NCI-H2029 treated with DMSO at 0.1 percent for 48 hours (cell line): ENCODE data around the gene CCDC186.

Source experiments
- DNase-seq: peaks from one replicate; lab custom pipeline; 2025; lab: John Stamatoyannopoulos, UW

CCDC186 gene

DNA sequence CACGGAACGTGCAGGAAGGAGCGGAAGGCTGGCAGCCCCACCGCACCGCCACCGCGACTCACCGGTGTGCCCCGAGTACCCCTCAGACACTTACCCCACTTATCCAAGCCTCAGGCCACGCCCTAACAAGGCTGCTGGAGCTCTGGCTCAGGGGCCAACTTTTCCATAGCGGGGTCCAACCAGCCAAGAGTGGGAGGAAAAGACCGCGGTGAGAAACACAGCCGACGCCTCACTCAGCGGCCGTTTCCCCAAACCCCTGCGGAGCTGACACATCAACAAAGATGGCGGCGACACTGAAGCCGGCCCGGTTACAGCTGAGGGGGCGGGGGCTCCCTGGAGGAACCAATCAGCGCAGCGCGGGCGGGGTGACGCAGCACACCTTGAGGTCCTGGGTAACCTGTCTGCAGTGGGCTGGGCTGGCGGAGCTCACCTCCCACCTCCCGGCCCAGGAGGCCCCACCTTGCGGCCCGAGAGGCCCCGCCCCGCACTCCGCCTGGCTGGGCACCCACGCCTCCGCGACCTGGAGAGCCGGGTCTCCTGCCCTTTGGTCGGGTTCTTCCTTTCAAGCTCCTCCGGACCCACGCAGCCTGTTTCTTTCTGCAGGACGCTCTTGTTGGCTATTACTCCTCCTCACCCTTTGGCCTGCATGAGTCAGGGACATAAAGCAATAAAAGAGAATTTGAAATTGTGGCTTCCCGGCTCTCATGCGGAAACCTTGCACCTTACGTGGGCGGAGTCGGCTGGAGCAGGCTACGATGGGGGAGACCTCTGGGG is at the start of gene CCDC186:
TSS of gene CCDC186 (minus strand) at position 283 of the 774 bp plus-strand sequence. CDS start 10,935 bp downstream, outside the sequence.
- peak; percentile 40 for DNase-seq

DNA sequence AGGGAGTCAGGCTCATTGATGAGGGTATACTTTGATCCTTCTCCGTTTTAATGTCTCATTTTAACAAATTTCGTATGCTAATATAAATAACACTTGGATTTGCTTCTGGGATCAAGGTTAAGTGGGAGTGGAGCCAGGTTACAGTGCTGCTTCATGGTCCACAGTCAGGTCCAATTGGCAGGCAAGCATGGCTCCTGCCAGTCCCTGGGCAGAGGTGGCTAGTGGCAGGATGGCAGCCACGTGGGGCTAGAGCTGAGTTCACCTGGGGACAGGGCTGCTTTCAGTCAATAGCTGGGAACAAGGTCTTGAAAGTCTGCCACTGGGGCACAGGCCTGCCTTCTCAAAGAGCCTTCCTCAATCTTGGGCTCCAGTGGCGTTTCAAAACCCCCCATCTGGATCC is 49.1 kb upstream of the CCDC186 start:
- DNase-seq, result no peak

DNA sequence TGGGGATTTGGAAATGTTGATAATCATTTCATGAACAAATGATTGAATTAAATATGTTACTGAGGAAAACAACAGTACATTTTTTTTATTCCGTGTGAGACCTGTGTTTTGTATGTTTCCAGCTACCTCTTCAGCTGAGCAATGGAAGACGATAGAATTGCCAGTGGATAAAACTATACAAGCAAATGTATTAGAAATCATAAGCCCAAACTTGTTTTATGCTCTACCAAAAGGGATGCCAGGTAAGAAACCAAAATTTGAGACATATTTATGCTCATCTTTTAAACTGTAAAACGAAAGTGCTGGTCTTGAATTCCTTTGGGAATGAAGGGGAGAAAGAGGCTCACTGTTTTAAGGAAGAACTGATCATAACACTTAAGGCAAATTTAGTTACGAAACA is 47.2 kb upstream of the CCDC186 start:
- no peak for DNase-seq

DNA sequence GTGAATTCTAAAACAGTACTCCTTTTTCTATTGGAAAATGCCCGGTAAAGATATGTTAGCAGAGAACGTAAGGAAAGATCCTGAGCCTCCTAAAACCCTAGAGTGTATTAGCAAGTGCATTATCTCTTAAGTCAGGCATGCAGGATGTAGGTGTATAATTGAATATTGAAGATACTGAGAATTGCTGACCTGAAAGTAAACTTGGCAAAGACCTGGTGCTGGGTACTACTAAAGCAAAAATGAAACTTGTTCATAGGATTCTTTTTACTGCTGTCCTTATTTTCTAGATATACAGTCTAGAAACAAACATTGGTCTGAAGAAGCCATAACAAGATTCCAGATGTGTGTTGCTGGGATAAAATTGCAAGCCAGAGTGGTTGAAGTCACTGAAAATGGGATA is 46.3 kb upstream of the CCDC186 start:
- no peak for DNase-seq

DNA sequence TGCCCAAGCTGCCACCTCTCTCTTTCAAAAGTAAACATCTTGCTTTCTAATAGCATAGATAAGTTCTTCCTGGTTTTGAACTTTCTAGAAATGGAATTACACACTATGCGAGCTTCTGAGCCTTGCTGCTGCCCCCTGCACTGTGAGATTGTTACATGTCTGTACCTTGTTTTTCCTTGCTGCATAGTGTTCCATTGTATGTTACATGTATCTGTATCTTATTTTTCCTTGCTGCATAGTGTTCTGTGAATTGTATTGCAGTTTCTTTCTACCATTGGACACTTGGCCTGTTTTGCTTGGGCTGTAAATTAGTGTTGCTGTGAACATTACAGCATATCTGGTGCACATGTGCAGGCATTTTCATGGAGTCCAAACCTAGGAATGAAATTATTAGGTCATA is 41.0 kb upstream of the CCDC186 start:
- no peak for DNase-seq

DNA sequence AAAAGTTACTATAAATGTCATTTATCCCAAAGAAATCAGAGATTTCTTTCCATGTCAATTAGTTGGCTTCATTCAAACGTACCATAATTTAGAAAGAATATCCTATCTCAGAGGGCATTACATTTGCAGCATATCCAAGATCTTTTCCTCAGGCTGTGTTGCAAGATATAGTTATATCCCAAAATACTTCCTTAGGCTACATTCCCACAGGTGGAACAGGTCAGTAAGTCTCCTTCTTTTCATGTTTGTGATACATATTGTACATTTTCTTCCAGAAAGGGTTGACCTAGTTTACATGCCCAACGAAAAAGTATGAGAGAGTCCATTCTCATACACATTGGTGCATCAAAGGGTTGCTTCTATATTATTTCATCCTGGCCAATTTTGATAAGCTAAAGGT is 38.1 kb upstream of the CCDC186 start:
- no peak for DNase-seq

DNA sequence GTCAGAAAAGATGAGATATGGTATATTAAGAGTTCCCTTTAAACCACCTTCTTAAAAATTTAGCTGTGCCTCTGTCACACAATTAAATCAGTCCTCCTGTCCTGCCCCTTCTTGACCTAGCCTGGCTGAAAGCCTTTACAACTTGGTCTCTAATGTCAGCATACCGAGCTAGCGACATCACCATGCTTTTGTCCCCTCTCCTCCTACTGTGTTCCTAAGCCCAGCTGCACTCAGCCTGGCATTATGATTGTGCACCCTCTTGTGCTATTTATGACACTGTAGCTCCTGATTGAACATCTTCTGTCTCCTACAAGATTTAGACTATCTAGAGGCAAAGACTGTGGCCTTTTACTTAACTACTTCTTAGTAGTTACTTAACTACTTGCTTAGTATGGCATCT is 34.3 kb upstream of the CCDC186 start:
- no peak for DNase-seq

DNA sequence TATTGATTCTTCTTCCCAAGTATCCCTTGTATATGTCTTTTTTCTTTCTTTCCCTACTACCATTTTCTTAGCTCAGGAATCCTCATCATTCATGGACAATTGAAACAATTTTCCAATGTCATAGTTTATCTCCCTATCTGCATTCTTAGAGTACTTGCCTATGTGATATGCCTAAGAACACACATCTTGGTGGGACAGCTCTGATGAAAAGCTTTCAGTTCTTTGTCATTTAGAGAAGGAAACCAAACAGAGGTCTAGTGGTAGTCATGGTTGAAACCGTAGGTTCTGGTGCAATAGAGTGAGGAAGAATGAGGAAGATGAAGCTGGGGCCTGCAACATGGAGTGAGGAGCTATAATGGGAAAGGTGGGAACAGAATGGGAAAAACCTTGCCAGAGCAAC is 33.3 kb upstream of the CCDC186 start:
- DNase-seq, result no peak

DNA sequence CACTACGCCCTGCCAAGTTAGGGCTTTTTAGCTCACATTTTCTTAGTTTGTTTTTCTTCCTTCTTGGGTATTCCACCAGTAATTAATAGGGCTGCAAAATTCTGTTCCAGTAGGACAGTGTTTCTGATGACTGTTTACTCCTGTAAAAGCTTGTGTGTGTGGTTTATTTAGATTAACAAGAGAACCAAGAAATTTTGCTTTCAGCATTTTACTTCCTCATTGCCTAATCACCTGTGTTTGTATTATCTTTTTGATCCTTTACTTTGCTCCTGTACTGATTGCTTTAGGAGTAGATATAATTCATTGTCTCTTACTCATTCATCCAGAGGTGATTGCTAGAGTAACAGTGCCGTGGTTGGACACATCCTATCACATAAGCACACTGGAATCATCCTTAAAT is 32.9 kb upstream of the CCDC186 start:
- no peak for DNase-seq

DNA sequence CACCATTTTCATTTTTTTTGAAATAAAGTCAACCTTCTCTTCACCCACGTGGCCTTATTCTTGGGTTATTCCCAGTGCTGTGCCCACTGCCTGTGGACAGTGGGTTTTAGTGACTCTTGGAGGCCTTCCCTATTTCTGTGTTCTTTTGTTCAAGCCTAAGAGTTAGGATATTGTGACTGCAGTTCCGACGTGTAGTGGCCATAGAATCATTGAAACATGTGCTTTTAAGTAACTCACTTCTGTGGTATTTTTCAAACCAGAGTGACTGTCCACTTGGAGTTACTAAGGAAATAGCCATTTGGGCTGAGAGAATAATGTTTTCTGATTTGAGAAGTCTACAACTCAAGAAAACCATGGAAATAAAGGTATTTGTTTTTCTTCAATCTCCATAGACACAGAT is 28.8 kb upstream of the CCDC186 start:
- no peak for DNase-seq

DNA sequence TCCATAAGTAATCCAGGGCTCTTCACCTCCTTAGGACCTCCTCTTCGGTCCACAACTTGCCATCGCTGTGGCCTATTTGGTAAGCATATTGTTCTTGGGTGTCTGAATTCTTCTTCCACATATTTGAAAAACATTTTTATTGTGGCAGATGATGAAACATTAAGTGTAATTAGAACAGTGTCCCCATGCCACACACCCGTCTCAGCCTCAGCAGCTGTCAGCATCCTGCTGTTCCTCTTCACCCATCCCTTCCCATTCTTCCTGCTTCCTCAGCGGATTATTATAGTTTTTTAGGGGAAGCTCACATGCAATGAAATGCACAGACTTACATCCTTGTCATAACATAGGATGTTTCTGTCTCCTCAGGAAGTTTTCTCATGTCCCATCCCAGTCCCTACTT is 25.2 kb upstream of the CCDC186 start:
- DNase-seq, result no peak

DNA sequence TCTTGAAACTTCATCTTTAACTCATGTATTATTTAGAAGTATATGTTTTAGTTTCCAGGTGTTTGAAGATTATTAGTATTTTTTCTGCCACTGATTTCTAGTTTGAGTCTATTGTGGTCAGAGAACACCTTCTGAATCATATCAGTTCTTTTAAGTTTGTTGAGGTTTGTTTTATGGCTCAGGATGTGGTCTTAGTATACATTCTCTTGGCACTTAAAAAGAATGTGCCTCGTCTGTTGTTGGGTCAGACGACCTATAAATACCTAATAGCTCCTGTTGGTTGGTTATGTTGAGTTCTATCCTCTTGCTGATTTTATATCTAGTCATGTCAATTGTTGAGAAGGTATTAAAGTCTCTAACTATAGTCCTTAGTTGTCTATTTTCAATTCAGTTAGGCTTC is 21.1 kb upstream of the CCDC186 start:
- no peak for DNase-seq

DNA sequence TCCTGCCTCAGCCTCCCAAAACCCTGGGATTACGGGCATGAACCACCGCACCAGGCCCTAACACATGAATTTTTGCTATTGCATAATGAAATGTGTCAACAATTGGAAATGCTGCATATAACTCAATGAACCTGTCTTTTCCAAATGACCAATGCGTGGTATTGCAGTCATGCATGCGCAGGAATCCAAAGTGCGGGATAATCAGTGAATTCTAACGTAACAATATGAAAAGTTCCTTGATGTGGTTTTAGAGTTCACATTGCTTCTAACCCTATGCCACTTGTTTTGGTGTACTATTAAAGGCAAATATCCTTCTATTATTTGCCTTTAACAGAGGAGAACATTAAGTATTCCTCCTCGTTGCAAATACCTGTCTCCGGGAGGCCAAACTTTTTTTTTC is 15.7 kb upstream of the CCDC186 start:
- DNase-seq, result no peak

DNA sequence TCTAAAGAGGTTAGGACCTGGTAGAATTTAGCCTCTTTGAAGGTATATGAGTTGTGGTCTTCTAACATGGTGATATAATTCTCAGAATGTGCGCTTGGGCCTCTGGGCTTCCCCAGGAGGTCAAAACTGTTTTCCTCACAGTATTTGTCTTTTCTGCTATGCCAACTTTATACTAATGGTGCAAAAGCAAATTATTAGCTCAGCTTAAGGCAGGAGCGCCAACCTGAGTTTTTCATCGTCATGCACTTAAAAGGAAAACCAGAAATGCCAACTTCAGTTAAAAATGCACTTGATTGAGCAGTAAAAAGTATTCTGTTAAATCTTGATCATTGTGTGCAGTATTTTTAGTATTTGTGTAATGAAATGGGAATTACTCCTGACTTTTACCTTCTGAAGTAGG is 14.9 kb upstream of the CCDC186 start:
- no peak for DNase-seq

DNA sequence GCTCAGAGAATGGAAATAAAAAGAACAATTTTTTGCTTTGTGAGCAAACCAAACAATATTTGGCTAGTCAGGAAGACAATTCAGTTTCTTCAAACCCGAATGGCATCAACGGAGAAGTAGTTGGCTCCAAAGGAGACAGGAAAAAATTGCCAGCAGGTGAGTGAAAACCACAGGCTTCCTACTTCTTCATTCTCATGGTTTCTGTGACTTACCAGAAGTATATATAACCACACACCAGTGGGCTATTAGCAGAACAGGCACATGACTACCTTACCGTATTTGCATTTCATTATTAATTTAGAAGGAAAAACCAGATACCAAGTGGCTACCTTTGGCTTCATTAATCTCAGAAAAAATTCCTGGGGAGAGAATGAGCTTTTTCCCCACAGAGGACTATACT is 14.0 kb upstream of the CCDC186 start:
- no peak for DNase-seq

DNA sequence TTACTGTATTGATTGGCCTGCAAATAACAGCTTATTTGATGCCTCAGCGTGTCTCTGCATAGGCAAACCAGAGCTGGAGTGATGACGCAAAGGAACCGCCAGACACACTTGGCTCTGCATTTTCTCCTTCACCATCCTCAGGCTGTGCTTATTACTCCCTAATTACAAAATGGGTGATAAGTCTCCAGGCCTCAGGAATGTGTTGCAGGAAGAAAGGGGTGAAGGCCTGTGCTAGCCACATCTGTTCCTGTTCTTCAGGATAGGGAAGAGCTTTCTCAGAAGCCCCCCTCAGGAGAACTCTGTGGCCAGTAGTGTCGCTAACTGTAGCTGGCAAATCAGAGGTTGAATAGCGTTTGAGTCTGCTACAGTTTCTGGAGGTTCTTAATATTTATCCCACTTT is 10.3 kb upstream of the CCDC186 start:
- DNase-seq, result no peak

DNA sequence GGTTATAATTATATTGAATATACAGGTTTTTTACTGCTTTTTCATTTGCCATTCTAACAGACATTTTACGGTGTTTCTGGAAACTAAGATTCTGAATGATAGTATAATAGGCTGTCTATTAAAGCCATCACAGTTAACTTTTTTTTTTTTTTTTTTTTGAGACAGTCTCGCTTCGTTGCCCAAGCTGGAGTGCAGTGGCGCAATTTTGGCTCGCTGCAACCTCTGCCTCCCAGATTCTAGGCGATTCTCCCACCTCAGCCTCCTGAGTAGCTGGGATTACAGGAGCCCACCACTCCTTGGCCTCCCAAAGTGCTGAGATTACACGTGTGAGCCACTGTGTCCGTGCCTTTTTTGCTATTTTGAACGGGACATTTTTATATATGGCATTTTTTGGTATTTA is 9.6 kb upstream of the CCDC186 start:
- DNase-seq, result no peak

DNA sequence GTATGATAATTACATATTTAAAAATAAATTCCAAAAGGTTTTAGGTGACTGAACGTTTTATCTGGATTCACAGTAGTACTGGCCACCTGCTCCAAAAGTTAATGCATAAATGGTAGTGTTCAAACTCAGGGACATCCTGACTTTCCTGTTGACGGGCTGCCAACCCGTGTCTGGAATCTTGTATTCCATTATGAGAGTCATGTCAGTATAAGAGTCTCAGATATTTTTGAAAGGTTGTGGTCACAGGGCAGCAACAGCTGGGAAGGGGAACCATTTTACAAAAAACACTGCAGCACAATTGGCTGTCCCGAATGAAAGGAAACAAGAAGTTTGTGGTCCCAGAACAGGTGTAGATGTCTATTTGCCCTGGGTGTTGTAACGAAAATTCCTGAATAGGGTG is 8.0 kb upstream of the CCDC186 start:
- no peak for DNase-seq

DNA sequence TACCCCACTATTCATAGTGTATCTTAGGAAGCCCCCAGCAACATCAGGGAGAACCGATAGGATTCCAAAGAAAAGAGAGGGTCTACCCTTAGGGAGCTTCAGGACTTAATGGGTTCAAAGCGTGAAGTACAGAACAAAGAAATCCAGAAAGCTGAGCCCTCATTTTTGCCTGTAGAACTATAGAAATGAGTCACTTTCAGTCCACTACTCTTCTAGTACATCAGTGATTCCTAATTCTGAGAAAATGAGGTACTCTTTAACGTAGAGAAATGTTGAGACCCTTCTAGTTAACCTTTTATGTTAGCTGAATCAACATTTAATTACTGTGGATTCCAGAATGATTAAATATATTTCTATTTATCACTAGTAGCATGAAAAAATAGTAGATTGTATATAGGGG is 6.9 kb upstream of the CCDC186 start:
- DNase-seq, result no peak

DNA sequence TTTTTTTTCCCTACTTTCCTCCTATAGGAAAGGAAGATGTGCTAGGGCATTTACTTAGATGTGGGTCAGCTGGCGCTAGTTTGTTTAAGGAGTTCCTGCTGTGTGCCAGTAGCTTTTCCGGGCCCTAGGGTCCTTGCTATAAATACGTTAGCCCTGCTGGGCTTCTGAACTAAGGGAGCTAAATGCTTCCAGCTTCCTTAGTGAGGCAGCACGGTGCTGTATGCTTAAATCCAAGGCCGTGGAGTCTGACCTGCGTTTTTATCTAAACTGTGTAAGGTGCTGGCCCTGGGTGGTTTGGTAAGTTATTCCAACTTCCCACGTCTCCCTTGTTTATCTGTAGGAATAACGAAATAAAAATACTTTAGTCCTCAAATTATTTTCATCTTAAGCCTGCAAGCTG is 5.7 kb upstream of the CCDC186 start:
- no peak for DNase-seq

DNA sequence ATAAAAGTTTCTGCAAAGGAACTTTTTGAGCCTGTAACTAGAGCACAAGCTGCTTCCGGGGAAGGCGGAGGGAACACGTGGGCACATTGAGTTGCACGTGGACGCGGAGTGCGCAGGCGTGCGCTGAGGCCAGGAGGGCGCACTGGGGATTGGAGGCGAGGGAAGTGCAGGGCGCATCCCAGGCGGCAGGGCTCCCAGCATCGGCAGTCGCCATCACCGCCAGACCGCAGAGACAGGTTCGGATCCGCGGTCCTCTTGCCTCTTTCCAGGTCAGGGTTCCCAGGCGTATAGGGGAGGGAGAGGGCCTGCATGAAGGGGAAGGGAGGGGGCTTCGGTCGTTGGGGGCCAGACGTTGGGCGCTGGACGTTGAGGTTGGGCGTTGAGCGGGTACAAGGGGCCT is 5.1 kb upstream of the CCDC186 start, which contains the start of gene TDRD1:
TSS of gene TDRD1 (plus strand) at position 206 of the 400 bp plus-strand sequence. CDS start 8,479 bp downstream, outside the sequence.
- no peak for DNase-seq

DNA sequence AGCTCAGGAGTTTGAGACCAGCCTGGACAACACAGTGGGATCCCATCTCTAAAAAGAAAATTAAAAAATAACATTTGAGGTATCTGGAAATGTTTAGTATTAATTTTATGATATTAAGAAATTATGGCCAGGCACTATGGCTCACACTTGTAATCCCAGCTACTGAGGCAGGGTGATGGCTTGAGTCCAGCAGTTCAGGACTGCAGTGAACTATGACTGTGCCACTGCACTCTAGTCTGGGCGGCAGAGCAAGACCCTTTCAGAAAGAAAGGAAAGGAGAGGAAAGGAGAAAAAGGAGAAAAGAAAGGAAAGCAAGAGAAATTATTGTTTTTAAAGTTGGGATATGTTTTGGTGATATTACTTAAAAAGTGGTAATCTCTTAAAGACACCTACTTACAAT is 2.5 kb upstream of the CCDC186 start:
- DNase-seq, result no peak

DNA sequence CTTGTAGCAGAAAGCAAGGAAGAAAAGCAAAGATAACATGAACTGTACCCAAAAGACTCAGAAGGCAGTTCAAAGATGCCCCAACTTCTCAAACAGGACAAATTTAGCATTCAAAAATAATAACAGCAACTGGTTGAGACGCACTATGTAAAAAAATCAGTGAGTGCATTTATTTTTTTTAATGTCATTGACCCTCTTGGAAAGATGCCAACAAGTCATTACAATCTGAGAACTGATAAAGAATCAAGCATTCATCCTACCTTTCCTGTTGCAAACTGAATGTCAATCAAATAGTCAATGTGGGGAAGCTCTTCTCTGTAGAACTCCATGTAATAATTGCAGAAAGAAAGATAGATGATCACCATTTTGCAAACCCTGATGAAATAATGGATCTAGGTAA is 1.7 kb upstream of the CCDC186 start:
- no peak for DNase-seq

DNA sequence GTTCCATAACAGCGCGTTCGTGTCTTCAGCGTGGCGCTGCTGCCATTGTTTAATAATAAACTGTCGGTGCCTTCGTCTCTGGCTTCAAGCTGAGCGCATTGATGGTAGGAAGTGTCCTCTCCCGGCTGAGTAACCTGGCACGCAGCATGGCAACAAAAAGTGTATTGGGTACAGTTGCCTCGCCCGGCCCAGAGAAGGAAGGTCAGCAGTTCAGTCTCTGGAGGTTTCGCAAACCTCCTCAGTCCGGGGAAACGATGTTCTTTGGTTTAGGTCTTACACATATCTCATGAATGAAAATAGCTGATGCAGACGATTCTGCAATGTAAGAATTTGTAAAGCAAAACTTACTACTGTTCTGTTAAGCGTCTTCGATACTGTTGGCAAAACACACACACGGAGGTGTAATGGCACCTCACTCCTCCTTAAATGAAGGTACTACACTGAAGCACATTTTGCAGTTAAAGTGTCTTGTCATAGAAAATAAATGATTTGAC is 739 bp upstream of the CCDC186 start:
- no peak for DNase-seq
